GM19238 (cell line): Measurements from ENCODE around the gene ATP5F1B.
A peak's percentile ranks its signal among the peaks of the same experiment; 100 is the strongest.
"Not testable (repeated sequence)": the region's sequence is repeated elsewhere in the genome, so short reads cannot be mapped to it uniquely, and the experiment has no call there.

Experiments
- DNase-seq: peaks from one replicate; pipeline ENCODE4 v3.0.0; 2011; ENCODE audit warnings: low spot score; ENCODE audit not compliant: insufficient read length

The ATP5F1B gene

DNA sequence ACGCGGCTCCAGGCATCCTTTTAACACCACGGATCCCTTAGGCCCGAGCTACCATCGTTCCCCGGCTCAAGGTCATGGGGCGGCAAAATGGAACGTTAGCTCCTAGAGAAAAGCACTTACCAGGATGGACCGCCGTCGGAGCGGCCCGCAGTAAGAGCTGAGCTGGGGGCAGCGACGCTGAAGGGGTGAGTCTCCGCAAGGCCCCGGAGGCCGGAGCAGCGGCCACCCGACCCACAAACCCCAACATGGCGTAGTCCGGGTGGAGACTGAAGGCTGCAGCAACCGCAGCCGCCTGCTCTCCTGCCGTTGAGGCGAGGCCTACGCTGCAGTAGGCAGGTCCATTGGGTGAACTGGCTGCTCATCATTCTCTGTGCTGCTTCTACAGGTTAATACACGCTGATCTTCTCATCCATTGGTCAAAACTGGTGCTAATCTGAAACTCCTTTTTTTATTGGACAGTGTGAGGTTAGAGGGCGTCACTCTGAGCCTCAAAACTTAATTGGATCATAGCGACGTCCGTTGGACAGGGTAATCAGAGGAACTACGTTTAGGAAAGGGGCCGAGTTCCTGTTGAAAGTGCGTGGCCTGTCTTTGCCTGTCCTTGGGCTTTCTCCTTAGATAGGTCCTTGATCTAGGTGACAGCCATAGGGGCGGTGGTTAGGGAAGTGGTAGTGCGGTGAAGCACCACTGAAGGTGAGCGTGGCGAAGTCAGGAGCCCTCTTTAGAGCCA lies at the start of gene ATP5F1B:
Gene ATP5F1B (minus strand): TSS at position 268 of the 730 bp plus-strand sequence. CDS start 21 bp downstream, at position 247.
- DNase-seq, result peak; percentile 93

DNA sequence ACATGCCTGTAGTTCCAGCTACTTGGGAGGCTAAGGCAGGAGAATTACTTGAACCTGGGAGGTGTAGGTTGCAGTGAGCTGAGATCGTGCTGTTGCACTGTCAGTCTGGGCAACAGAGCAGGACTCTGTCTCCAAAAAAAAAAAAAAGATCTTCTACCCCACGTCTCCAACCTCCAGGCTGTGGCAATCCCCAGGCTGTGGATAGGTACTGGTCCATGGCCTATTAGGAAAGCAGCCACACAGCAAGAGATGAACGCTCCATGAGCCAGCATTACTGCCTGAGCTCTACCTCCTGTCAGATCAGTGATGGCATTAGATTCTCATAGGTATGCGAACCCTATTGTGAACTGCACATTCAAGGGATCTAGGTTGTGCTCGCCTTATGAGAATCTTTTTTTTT lies 48.4 kb upstream of the ATP5F1B start:
- DNase-seq, result no peak

DNA sequence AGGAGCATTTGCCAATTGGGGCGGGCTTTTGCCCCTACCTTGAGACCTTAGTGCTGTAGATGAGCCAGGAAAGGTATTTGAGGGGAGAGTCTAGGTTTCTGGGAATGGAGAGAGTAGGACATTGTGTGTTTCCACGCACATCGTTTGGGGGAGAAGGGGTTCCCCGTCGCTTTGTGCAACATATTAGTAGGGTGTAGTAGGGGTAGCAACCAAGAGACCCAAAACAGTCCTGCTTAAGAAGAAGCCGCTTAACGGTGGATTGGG lies 43.0 kb upstream of the ATP5F1B start:
- no peak for DNase-seq

DNA sequence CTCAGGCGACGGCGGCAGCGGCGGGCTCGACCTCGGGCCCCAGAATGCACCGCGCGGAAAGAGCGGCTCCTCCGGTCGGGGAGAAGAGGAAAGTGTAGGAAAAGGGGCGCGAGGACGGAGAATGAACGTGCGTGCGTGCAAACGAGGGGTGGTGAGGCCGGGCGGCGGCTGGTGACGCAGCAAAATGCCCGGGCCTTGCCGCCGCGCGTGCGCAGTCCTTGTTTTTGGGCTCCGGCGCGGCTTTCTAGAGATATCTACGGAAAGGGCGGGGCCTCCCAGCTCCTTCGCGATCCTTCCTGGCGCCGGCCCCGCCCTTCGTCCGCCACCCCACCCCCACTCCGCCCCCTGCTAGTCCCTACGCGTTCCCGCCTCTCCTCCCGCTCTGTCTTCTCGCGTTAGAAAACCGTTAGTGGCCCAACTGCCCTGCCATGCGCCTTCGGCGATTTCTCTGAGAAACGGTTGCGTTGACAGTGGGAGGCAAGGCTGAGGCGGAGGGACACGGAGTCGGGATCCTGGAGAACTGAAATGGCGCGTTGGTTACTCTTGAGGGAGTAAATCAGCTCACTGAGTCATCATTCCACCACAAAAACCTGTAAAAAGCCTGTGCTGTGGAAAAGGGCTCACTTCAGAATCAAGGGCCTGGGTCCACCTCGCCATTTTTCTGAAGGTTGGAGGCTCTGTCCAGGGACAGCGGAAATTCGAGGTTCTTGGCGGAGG lies 42.5 kb upstream of the ATP5F1B start, which contains the start of gene PTGES3:
Gene PTGES3 (minus strand): TSS at position 156 of the 717 bp plus-strand sequence. CDS start 285 bp downstream, outside the sequence.
- peak; percentile 85 for DNase-seq

DNA sequence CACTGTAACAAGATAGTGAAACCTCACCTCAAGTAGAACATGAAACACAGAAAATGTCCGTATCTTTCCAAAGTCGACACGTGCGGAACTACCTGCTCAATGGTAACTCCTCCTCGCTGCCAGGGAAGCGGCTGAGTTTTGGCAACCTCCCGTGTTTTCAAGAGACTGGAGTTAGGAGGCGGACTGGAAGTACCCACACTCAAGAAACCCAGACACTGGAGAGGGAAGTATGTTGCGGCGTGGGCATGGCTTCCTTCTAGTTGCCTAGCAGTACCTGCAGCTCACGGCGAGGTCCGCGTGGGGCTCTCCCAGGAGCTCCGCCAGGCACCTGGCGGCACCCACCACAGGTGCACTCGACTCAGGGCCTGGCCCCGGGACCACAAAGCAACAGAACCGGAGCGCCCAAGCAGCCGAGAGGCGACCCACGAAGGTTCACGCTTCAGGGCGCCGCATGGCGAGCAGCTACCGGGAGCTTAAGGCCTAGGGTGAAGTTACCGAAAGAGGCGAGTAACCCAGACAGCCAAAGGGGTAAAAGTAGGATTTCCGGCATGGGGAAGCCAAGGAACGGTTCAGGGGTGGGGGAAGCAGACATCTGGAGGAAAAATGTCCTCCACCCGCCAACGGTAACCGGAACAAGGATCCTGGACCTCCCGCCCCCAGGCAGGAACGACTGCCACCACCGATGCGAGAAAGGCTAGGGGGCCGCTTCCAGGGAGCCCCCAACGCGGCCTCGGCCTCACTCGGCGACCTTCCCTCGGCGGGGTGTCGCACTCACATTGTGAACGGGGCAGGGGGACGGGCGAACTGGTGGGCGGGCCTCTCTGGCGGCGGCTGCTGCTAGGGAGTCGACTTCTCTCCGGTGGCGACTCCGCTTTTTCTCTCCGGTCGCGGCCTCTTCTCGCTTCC lies 41.7 kb upstream of the ATP5F1B start:
- no peak for DNase-seq

DNA sequence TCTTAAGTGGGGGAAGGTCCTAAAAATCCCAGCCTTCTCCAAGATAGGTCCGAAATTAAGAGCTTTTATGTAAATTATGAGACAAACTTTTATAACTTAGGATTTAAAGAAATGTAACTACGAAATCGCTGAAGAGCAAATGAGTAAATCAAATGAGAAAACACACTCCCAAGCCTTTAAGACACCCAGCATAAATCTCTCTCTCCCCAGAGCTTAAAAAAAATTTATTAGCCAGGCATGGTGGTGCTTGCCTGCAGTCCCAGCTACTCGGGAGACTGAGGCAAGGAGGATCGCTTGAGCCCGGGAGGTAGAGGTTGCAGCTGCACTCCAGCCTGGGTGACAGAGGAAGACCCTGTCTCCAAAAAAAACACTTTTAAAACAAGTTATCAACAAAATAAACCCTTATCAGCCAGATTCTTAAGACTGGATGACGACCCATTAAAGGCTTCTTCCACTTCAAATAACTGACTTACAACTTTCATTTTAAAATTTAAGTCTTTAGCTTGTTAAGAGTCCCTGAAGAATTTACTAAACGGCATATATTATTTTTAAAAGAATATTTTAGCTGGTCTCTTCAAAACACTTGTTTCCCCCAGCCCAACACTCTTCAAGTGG lies 39.1 kb upstream of the ATP5F1B start:
- DNase-seq, result no peak

DNA sequence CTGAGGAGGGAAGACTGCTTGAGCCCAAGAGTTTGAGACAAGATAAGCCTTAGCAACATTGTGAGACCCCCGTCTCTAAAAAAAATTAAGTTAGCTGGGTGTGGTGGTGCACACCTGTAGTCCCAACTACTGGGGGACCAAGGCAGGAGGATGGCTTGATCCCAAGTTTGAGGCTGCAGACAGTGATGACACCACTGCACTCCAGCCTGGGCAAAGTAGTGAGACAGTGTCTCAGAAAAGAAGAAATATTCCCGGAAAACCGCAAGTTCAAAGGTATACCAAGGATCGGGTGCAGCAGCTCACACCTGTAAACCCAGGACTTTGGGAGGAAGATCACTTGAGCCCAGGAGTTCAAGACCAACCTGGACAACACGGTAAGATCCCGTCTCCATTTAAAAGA lies 36.5 kb upstream of the ATP5F1B start:
- DNase-seq, result no peak

DNA sequence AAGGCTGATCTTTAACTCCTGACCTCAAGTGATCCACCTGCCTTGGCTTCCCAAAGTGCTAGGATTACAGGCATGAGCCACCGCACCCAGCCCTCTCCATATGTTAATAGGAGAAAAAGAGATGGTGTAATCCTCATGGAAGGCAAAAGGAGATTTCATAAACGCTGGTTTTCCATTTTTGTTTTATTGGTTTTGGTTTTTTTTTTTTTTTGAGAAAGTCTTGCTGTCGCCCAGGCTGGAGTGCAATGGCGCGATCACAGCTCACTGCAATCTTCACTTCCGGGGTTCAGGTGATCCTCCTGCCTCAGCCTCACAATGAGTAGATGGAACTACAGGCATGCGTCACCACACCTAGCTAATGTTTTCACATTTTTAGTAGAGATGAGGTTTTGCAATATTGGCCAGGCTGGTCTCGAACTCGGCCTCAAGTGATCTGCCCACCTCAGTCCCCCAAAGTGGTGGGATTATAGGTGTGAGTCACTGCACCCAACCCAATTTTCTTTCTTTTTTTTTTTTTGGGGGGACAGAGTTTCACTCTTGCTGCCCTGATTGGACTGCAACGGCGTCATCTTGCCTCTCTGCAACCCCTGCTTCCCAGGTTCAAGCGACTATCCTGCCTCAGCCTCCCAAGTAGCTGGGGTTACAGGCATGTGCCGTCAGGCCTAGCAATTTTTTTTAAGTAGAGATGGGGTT lies 34.2 kb upstream of the ATP5F1B start:
- no peak for DNase-seq

DNA sequence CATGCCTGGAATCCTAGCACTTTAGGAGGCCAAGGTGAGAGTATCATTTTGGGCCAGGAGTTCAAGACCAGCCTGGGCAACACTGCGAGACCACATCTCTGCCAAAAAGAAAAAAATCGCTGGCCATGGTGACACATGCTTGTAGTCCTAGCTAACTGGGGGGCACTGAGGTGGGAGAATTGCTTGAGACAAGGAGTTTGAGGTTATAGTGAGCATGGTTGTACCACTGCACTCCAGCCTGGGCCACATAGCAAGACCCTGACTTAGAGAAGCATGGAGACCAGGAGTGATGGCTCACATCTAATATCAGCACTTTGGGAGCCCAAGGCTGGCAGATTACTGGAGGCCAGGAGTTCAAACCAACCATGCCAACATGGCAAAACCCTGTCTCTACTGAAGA lies 33.1 kb upstream of the ATP5F1B start:
- no peak for DNase-seq

DNA sequence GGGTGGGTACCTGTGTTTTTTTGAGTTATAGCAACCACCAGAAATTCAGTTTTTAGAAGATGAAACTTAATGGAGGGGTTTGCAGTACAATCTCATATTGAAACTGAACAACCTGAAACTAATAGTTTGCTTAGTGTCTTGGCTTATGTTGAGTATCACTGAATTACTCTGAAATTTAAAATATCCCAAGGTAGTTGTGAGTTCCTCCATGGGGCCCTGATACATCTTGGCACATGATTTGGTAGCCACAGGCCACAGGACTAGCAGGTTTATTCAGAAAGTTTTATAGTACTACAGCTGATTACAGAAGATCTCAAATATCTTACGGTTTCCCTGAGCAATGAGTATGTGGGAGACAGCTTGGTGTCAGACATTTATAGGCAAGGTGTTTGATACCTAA lies 31.9 kb upstream of the ATP5F1B start:
- no peak for DNase-seq

DNA sequence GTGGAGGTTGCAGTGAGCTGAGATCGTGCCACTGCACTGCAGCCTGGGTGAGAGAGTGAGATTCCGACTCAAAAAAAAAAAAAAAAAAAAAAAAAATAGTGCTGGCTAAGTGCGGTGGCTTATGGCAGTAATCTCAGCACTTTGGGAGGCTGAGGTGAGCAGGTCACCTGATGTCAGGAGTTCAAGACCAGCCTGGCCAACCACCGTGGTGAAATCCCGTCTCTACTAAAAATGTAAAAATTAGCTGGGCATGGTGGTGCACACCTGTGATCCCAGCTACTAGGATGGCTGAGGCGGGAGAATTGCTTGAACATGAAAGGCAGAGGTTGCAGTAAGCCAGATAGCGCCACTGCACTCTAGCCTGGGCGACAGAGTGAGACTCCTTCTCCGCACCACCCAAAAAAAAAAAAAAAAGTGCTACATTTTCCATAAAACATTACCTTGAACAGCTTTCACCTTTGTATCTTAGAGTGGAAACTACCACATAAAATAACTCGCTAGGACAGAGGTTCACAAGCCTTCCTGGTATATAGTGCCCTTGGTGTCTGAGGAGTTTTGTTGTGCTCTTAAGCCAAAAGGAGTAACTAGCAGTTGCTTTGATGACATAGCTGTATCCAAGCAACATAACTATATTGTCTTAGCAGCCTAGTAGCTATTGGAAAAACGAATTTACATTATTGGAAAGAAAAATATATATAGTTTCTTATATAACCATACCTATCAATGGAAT lies 31.2 kb upstream of the ATP5F1B start:
- DNase-seq, result no peak

DNA sequence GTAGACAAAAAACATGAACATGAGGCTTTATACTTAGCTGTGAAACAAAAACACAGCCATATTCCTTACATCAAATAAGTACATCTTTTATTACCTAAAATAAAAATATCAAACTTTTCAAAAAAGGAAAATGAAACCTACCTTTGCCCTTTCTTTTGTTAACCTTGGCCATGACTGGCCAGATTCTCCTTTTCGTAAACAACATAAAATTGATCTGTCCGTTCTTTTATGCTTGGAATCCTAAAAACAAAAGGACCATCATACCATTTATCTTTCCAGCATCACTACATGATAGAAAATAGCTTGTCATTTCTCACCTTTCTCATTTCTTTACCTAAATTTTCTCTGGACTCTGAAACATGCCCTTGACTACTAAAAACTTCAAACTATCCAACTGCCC lies 25.8 kb upstream of the ATP5F1B start:
- DNase-seq, result no peak

DNA sequence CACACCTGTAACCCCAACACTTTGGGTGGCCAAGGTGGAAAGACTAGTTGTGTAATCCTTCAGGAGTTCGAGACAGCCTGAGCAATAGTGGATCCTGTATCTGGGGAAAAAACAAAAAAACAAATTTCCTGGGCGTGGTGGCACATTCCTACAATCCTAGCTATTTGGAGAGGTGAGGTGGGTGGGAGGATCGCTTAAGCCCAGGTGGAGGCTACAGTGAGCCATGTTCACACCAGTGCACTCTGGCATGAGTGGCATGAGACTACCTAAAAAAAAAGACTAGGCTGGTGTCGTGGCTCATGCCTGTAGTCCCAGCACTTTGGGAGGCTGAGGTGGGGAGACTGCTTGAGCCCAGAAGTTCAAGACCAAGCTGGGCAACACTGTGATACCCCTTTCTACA lies 25.1 kb upstream of the ATP5F1B start:
- no peak for DNase-seq

DNA sequence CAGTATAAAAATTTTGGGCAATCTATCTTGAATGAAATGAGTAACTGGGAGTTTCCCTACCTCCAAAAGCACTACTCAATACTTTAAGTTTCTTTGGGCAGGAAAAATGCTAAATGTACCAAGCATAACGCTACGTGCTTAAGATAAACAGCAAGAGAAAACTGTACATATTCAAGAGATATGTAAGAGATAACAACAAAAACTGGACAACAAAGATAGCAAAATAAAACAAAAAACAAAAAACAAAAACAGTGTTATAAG lies 22.3 kb upstream of the ATP5F1B start:
- no peak for DNase-seq

DNA sequence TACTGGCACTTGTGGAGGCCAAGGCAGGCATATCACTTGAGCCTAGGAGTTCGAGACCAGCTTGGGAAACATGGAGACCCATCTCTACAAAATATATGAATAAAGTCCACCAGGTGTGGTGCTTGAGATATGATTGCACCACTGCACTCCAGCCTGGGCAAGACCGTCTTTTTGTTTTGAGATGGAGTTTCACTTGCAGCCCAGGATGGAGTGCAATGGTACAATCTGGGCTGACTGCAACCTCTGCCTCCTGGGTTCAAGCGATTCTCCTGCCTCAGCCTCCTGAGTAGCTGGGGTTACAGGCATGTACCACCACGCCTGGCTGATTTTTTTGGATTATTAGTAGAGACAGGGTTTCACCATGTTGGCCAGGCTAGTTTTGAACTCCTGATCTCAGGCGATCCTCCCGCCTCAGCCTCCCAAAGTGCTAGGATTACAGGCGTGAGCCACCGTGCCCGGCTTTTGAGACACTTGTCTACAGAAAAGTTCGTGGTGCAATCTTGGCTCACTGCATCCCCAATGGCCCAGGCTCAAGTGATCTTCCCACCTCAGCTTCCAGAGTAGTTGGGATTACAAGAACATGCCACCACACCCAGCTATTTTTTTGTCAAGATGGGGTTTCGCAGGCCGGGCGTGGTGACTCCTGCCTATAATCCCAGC lies 16.3 kb upstream of the ATP5F1B start:
- no peak for DNase-seq

DNA sequence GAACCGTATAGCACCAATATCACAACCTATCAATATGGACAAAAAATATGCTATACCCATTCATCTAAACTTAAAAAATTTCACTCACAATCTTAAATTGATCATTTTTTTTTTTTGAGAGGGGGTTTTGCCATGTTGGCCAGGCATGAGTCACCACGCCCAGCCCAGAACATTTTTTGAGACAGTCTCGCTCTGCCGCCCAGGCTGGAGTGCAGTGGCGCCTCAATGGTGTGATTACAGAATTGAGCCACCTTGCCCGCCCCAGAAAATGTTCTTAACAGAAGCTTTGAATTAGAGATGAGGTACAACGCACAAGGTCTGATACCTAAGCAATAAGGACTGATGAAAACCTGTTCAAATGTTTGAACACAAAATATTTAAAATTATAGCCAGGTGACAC lies 15.8 kb upstream of the ATP5F1B start:
- no peak for DNase-seq

DNA sequence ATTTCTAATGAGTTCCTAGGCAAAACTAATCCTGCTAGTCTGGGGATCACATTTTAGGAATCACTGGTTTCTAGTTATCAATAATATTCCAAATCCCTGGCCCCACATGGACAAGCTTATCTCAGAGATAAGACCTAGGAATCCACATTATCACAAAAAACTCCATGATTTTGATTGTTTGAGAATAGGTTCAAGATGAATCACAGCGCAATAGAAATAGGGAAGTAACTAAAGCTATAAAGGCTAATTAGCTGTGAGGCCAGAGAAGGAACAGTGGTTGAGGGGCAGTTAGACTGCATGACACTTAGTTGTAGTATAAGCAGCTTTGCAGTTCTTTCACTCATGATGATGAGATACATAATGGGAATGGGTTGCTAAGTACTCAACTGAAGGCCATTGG lies 13.1 kb upstream of the ATP5F1B start:
- no peak for DNase-seq

DNA sequence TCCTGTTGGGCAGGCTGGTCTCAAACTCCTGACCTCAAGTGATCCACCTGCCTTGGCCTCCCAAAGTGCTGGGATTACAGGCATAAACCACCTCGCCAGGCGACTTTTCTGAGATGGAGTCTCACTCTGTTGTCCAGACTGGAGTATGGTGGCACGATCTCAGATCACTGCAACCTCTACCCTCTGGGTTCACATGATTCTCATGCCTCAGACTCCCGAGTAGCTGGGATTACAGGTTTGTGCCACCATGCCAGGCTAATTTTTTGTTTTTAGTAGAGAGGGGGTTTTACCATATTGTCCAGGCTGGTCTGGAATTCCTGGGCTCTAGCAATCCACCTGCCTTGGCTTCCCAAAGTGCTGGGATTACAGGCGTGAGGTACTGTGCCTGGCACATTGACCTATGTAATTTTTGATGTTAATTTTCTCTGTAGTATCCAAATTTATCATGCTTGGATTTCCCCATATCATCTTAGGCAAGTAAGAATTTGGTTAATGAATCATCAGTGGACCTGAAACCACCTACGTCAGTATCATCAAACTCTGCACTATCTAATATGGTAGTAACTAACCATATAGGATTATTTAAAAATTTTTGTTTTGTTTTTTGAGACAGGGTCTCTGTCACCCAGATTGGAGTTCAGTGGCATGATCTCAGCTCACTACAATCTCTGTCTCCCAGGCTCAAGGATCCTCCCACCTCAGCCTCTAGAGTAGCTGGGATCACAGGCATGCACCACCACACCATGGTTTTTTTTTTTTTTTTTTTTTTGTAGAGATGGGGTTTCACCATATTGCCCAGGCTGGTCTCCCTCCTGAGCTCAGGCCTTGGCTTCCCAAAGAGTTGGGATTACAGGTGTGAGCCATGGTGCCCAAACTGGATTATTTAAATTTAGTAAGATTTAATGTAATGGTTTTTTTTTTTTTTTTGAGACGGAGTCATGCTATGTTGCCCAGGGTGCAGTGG lies 11.9 kb upstream of the ATP5F1B start:
- no peak for DNase-seq

DNA sequence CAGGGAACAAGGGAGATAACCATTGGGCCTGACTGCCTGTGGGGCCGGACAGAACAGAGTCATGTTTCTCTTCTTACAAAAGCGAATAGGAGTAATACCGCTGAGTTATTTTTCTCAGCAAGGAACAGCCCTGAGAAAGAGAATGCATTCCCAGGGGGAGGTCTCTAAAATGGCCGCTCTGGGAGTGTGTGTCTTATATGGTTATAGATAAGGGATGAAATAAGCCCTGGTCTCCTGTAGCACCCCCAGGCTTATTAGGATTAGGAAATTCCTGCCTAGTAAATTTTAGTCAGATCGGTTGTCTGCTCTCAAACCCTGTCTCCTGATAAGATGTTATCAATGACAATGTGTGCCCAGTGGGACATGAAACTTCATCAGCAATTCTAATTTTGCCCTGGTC lies 8.0 kb upstream of the ATP5F1B start:
- DNase-seq, result not testable (repeated sequence)
